BLaER1 (cell line): ENCODE results near the gene SLC37A4.
"Not testable (repeated sequence)": the region's sequence is repeated elsewhere in the genome, so short reads cannot be mapped to it uniquely, and the experiment has no call there.

ENCODE experiments used
- H3K27ac ChIP-seq: shearing (Covaris generic); formaldehyde crosslinking; 2 replicates; pipeline ENCODE4 v1.8.1; 2022
- H3K27me3 ChIP-seq: shearing (Covaris generic); formaldehyde crosslinking; 2 replicates; pipeline ENCODE4 v1.8.1; 2022
- H3K36me3 ChIP-seq: shearing (Covaris generic); formaldehyde crosslinking; 2 replicates; pipeline ENCODE4 v1.8.1; 2022
- H3K4me1 ChIP-seq: shearing (Covaris generic); formaldehyde crosslinking; 2 replicates; pipeline ENCODE4 v1.8.1; 2022
- H3K4me2 ChIP-seq: shearing (Covaris generic); formaldehyde crosslinking; 2 replicates; pipeline ENCODE4 v1.8.1; 2022
- H3K4me3 ChIP-seq: shearing (Covaris generic); formaldehyde crosslinking; 2 replicates; pipeline ENCODE4 v1.8.1; 2022
- H3K9ac ChIP-seq: shearing (Covaris generic); formaldehyde crosslinking; 2 replicates; pipeline ENCODE4 v1.8.1; 2022
- H3K9me3 ChIP-seq: shearing (Covaris generic); formaldehyde crosslinking; 2 replicates; pipeline ENCODE4 v1.8.1; 2022
- H4K20me1 ChIP-seq: shearing (Covaris generic); formaldehyde crosslinking; 2 replicates; pipeline ENCODE4 v1.8.1; 2022
- Cebpa-rat ChIP-seq: shearing (Covaris generic); IDR thresholded peaks from 2 replicates; pipeline ENCODE4 v1.8.1; 2022

Gene SLC37A4

GRCh38 chr11:119000906-119001305, 29.8 kb downstream of the SLC37A4 start:
- peaks cover 68% of the 10 kb centered on the region for H3K36me3 ChIP-seq
- peaks cover 27% of the 10 kb centered on the region for H3K4me1 ChIP-seq
- no peak overlapping the region for H3K27ac ChIP-seq
- H3K27me3 ChIP-seq, result no peaks in the 10 kb centered on the region
- no peak overlapping the region for H3K4me3 ChIP-seq
- H3K4me2 ChIP-seq, result no peak overlapping the region
- H3K9ac ChIP-seq, result no peak overlapping the region
- no peaks in the 10 kb centered on the region for H4K20me1 ChIP-seq
- no peaks in the 10 kb centered on the region for H3K9me3 ChIP-seq
- TF ChIP-seq Cebpa-rat, result no peak

GRCh38 chr11:118998822-118999221, 31.9 kb downstream of the SLC37A4 start:
- no peak overlapping the region for H3K27ac ChIP-seq

GRCh38 chr11:118998388-118998717, 32.3 kb downstream of the SLC37A4 start:
- no peaks in the 10 kb centered on the region for H3K27me3 ChIP-seq
- H3K9ac ChIP-seq, result peak overlapping the region; percentile 87
- no peak for TF ChIP-seq Cebpa-rat

More at GRCh38 chr11:118998822-118999221, 31.9 kb downstream of the SLC37A4 start:
- H3K4me3 ChIP-seq, result peak overlapping the region; percentile 86
- H3K9me3 ChIP-seq, result no peaks in the 10 kb centered on the region
- no peaks in the 10 kb centered on the region for H3K27me3 ChIP-seq
- H4K20me1 ChIP-seq, result no peaks in the 10 kb centered on the region
- peaks cover 27% of the 10 kb centered on the region for H3K4me1 ChIP-seq
- no peak for TF ChIP-seq Cebpa-rat
- peak overlapping the region; percentile 87 for H3K9ac ChIP-seq
- peak overlapping the region; percentile 91 for H3K4me2 ChIP-seq
- peaks cover 53% of the 10 kb centered on the region for H3K36me3 ChIP-seq

GRCh38 chr11:118997627-118998387, 32.9 kb downstream of the SLC37A4 start, which contains the start of gene CENATAC:
TSS of gene CENATAC (plus strand) at chr11:118998138. CDS start at chr11:118998198, 60 bp downstream.
- TF ChIP-seq Cebpa-rat, result no peak
- Histone ChIP-seq H3K4me3 (peak within 1 kb of the TSS; percentile 86), H3K27ac (peak within 1 kb of the TSS; percentile 65), H3K4me1 (peaks cover 27% of the 10 kb centered on the region), H3K4me2 (peak within 1 kb of the TSS; percentile 91), H3K36me3 (peaks cover 45% of the 10 kb centered on the region), H3K27me3 (no peaks in the 10 kb centered on the region), H4K20me1 (no peaks in the 10 kb centered on the region), H3K9ac (peak within 1 kb of the TSS; percentile 87), H3K9me3 (peaks cover 3% of the 10 kb centered on the region)

More at GRCh38 chr11:118998388-118998717, 32.3 kb downstream of the SLC37A4 start:
- Histone ChIP-seq H3K4me2 (peak overlapping the region; percentile 91), H3K36me3 (peaks cover 48% of the 10 kb centered on the region), H3K27ac (peak overlapping the region; percentile 65), H3K4me1 (peaks cover 27% of the 10 kb centered on the region), H4K20me1 (no peaks in the 10 kb centered on the region), H3K9me3 (no peaks in the 10 kb centered on the region), H3K4me3 (peak overlapping the region; percentile 86)

DNA sequence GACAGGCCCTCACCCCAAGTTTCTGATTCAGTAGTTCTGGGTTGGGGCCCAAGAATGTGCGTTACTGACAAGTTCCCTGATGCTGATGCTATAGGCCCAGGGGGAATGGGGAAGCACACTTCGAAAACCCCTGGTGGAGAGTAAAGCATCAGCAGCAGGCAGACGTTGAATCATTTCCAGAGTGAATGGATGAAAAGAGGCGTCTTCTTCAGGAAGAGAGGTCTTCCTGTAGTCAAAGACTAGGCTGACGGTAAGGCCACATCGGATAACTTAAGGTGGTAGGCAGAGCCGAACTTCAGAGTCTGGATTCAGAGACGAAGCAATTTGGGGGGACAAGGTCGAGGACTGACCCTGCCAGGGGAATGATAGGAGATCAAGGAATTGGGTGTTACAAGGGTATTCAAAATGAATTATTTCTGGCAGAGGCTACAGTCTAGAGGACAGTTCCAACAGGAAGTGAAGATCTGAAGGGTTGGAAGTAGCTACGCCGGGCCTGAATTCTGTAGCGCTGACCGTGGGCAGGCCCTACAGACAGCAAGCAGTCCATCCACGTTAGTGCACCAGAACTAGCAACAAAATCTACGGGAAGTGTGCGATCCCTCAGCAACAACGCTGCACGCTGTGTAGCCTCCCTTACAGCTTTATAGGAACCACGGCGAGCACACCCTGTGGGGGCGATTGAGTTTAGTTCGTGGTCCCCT, 33.6 kb downstream of the SLC37A4 start:
- Histone ChIP-seq H3K9ac (peak overlapping the region; percentile 87), H3K36me3 (peaks cover 40% of the 10 kb centered on the region), H3K4me1 (peaks cover 27% of the 10 kb centered on the region), H3K27ac (peak overlapping the region; percentile 65), H3K4me3 (peak overlapping the region; percentile 86), H3K9me3 (peaks cover 10% of the 10 kb centered on the region), H4K20me1 (no peaks in the 10 kb centered on the region), H3K27me3 (no peaks in the 10 kb centered on the region), H3K4me2 (peak overlapping the region; percentile 91)
- no peak for TF ChIP-seq Cebpa-rat

- H3K4me2 ChIP-seq, H3K27me3 ChIP-seq, H3K9ac ChIP-seq, H4K20me1 ChIP-seq, H3K27ac ChIP-seq, H3K4me1 ChIP-seq, H3K4me3 ChIP-seq: not testable (repeated sequence)
- Histone ChIP-seq H3K9me3 (peaks cover 18% of the 10 kb centered on the region), H3K36me3 (peaks cover 12% of the 10 kb centered on the region)
Observed at GRCh38 chr11:118991486-118992038, 39.1 kb downstream of the SLC37A4 start.

DNA sequence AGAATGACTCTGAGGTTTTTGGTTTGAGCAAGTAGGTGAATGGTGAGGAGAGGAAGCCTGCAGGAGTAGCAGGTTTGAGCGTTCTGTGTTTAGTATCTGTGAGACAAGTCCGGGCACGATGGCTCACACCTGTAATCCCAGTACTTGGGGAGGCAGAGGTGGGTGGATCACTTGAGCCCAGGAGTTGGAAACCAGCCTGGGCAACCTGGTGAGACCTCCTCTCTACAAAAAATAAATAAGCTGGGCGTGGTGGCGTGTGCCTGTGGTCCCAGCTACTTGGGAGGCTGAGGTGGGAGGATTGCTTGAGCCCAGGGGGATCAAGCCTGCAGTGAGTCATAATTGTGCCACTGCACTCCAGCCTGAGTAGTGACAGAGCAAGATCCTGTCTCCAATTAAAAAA, 42.4 kb downstream of the SLC37A4 start:
- Histone ChIP-seq H3K4me2 (no peak overlapping the region), H3K9ac (no peak overlapping the region), H4K20me1 (no peaks in the 10 kb centered on the region), H3K4me3 (no peak overlapping the region), H3K9me3 (peaks cover 18% of the 10 kb centered on the region), H3K27me3 (no peaks in the 10 kb centered on the region), H3K36me3 (peaks cover 5% of the 10 kb centered on the region; the same call in 1 of the 2 replicates), H3K27ac (no peak overlapping the region), H3K4me1 (no peaks in the 10 kb centered on the region)
- no peak for TF ChIP-seq Cebpa-rat

- no peak for TF ChIP-seq Cebpa-rat
- Histone ChIP-seq H3K27ac (no peak overlapping the region), H3K4me3 (no peak overlapping the region), H3K4me2 (no peak overlapping the region), H3K9ac (no peak overlapping the region), H3K9me3 (no peaks in the 10 kb centered on the region), H3K36me3 (no peaks in the 10 kb centered on the region), H4K20me1 (no peaks in the 10 kb centered on the region), H3K27me3 (no peaks in the 10 kb centered on the region), H3K4me1 (no peaks in the 10 kb centered on the region)
Observed at GRCh38 chr11:118984825-118985224, 45.9 kb downstream of the SLC37A4 start.

GRCh38 chr11:118984337-118984736, 46.3 kb downstream of the SLC37A4 start:
- H3K4me3 ChIP-seq, H3K36me3 ChIP-seq, H3K4me2 ChIP-seq, H4K20me1 ChIP-seq, H3K4me1 ChIP-seq, H3K27me3 ChIP-seq, H3K27ac ChIP-seq, H3K9me3 ChIP-seq, H3K9ac ChIP-seq: not testable (repeated sequence)

DNA sequence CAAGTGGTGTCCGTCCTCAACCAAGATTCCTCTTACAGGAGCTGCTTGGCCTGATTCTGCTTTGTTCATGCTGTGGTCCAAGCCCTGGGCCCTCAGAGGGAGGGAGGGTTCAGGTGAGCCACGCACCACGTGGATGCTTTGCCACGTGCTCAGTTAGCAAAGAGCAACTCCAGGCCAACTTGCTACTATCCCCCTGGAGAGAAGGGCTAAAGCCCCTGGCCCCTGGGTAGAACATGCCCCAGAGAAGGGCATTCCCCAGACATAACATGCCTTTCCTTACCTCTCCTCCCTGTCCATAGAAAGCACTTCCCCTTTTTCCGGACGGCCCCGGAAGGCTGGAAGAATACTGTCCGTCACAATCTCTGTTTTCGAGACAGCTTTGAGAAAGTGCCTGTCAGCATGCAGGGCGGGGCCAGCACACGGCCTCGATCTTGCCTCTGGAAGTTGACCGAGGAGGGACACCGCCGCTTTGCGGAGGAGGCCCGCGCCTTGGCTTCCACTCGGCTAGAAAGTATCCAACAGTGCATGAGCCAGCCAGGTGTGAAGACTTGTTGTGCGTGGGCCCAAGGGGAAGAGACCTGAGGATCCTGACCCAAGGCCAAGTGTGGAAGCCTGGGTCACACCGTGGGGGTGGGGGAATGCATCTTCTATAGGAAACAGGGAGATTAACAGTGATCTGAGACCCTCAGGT, 50.3 kb downstream of the SLC37A4 start:
- no peak overlapping the region for H3K9ac ChIP-seq
- H4K20me1 ChIP-seq, result no peaks in the 10 kb centered on the region
- H3K9me3 ChIP-seq, result no peaks in the 10 kb centered on the region
- H3K27me3 ChIP-seq, result no peaks in the 10 kb centered on the region
- no peak for TF ChIP-seq Cebpa-rat
- H3K4me2 ChIP-seq, result no peak overlapping the region
- H3K36me3 ChIP-seq, result no peaks in the 10 kb centered on the region
- H3K4me3 ChIP-seq, result no peak overlapping the region
- no peaks in the 10 kb centered on the region for H3K4me1 ChIP-seq
- no peak overlapping the region for H3K27ac ChIP-seq
